CD14-positive monocyte (primary cell): ENCODE data around the gene DRD2. TPM values are rescaled to one million over a fixed set of nuclear protein-coding genes. Genes with fewer than 3 reads are reported as not detected.

Experiments used
- DNase-seq, 3 donors: peaks; one replicate each; pipeline ENCODE4 v3.0.0-alpha.2; 2011 to 2022
- H2AFZ ChIP-seq: 2 replicates; pipeline ENCODE4 v1.6.0; 2012; ENCODE audit warnings: mild to moderate bottlenecking, low read depth, low read length, inconsistent platforms; ENCODE audit not compliant: insufficient read depth, poor library complexity, severe bottlenecking
- H3K27ac ChIP-seq, 2 donors: 1 replicate in 1 of 2; 2 replicates in 1 of 2; pipeline ENCODE4 v1.5.1; 2012 to 2013; ENCODE audit warnings: low read length in 2 of 2, control low read depth in 1 of 2, inconsistent platforms in 1 of 2, low read depth in 1 of 2, mild to moderate bottlenecking in 1 of 2
- H3K27me3 ChIP-seq, 2 donors: one replicate each; pipeline versions ENCODE4 v1.6.0 to v1.6.1; 2011 to 2013; ENCODE audit warnings: low read length in 2 of 2; ENCODE audit not compliant: control insufficient read depth in 2 of 2, insufficient read depth in 2 of 2
- H3K36me3 ChIP-seq, 2 donors: replicated peaks in 1 of 2; 1 replicate in 1 of 2; 2 replicates in 1 of 2; pipeline versions ENCODE4 v1.5.1 to v1.6.1; 2012 to 2013; ENCODE audit warnings: low read length in 2 of 2, control low read depth in 1 of 2, inconsistent platforms in 1 of 2, mild to moderate bottlenecking in 1 of 2; ENCODE audit not compliant: insufficient read depth in 2 of 2, control insufficient read depth in 1 of 2
- H3K4me1 ChIP-seq, 2 donors: 1 replicate in 1 of 2; 2 replicates in 1 of 2; pipeline versions ENCODE4 v1.5.1 to v1.6.1; 2012 to 2013; ENCODE audit warnings: low read length in 2 of 2, control low read depth in 1 of 2, inconsistent platforms in 1 of 2, mild to moderate bottlenecking in 1 of 2, moderate library complexity in 1 of 2; ENCODE audit not compliant: insufficient read depth in 2 of 2, control insufficient read depth in 1 of 2
- H3K4me2 ChIP-seq: replicated peaks from 2 replicates; pipeline ENCODE3; 2012; ENCODE audit warnings: low read length, moderate library complexity, mild to moderate bottlenecking; ENCODE audit not compliant: poor library complexity, severe bottlenecking; ENCODE audit errors: extremely low read depth
- H3K4me3 ChIP-seq, 3 experiments: fragments of 200-600 bp in 1 of 3; sonication (generic) in 1 of 3; replicated peaks in 1 of 3; 1 replicate in 2 of 3; 2 replicates in 1 of 3; pipeline ENCODE4 v1.5.1; 2011 to 2013; ENCODE audit warnings: low read length in 3 of 3, mild to moderate bottlenecking in 3 of 3, control low read depth in 2 of 3, low read depth in 2 of 3, inconsistent platforms in 1 of 3, moderate library complexity in 1 of 3
- H3K79me2 ChIP-seq: 2 replicates; pipeline ENCODE4 v1.6.0; 2012; ENCODE audit warnings: mild to moderate bottlenecking, control low read depth, inconsistent platforms, low read length, moderate library complexity; ENCODE audit not compliant: insufficient read depth
- H3K9ac ChIP-seq: 2 replicates; pipeline ENCODE4 v1.6.0; 2017; ENCODE audit warnings: low read length, mild to moderate bottlenecking; ENCODE audit not compliant: insufficient read depth, poor library complexity, severe bottlenecking
- H3K9me3 ChIP-seq, 2 donors: replicated peaks in 1 of 2; 1 replicate in 1 of 2; 2 replicates in 1 of 2; pipeline versions ENCODE4 v1.5.1 to v1.6.1; 2012 to 2013; ENCODE audit warnings: low read length in 2 of 2, control low read depth in 1 of 2; ENCODE audit not compliant: control insufficient read depth in 1 of 2, insufficient read depth in 1 of 2
- H4K20me1 ChIP-seq: 2 replicates; pipeline ENCODE4 v1.6.0; 2012; ENCODE audit warnings: mild to moderate bottlenecking, low read length, control low read depth, moderate library complexity; ENCODE audit not compliant: insufficient read depth
- H3K27ac Mint-ChIP-seq, 7 donors: one replicate each; pipeline ENCODE4 v1.8.0; 2020; ENCODE audit warnings: mild to moderate bottlenecking in 7 of 7, mixed read lengths in 7 of 7, moderate library complexity in 6 of 7, inconsistent platforms in 2 of 7
- H3K27me3 Mint-ChIP-seq, 3 donors: one replicate each; pipeline ENCODE4 v1.8.0; 2021 to 2022; ENCODE audit warnings: low read depth in 3 of 3, mild to moderate bottlenecking in 3 of 3, mixed read lengths in 3 of 3, moderate library complexity in 3 of 3, inconsistent platforms in 1 of 3
- H3K36me3 Mint-ChIP-seq, 2 donors: one replicate each; pipeline ENCODE4 v1.8.0; 2020; ENCODE audit warnings: mixed read lengths in 2 of 2, inconsistent platforms in 1 of 2, mild to moderate bottlenecking in 1 of 2
- H3K4me1 Mint-ChIP-seq: one replicate; pipeline ENCODE4 v1.8.0; 2020; ENCODE audit warnings: mild to moderate bottlenecking, mixed read lengths
- H3K4me3 Mint-ChIP-seq, 2 donors: one replicate each; pipeline ENCODE4 v1.8.0; 2020; ENCODE audit warnings: mild to moderate bottlenecking in 2 of 2, mixed read lengths in 2 of 2, moderate library complexity in 1 of 2
- H3K9me3 Mint-ChIP-seq, 7 donors: one replicate each; pipeline ENCODE4 v1.8.0; 2020 to 2022; ENCODE audit warnings: mixed read lengths in 7 of 7, mild to moderate bottlenecking in 6 of 7, moderate library complexity in 6 of 7, inconsistent platforms in 2 of 7
- WGBS: methylation state at CpG from one replicate; pipeline ENCODE4 v1.1.5; 2013; ENCODE audit warnings: missing lambda C conversion rate; ENCODE audit not compliant: insufficient coverage; 5-methylcytosine and 5-hydroxymethylcytosine counted together
- intact Hi-C, 2 donors: fragments of 100-400 bp; cut with micrococcal nuclease; formaldehyde crosslinking; loops; one replicate each; pipeline versions ENCODE4 v1.15.0 to v1.15.1; 2023
- polyA plus RNA-seq, 3 donors: library from polyadenylated mRNA; depleted of rRNA in 1 of 3; unstranded in 2 of 3; stranded (reverse) in 1 of 3; fragments of 300-500 nt in 2 of 3; fragments of >200 nt in 1 of 3; fragmentation: Illumina TruSeq in 2 of 3; gene quantifications; 1 replicate in 2 of 3; 2 replicates in 1 of 3; pipeline ENCODE4 v1.2.3, GENCODE V29; 2012 to 2021
- TF ChIP-seq, protein P1 (sequence below): fragments of 200-600 bp; IDR thresholded peaks from one replicate; pipeline ENCODE4 v1.8.0; 2022; ENCODE audit warnings: antibody characterized with exemption, mild to moderate bottlenecking

DRD2 gene
- polyA plus RNA-seq, 3 donors = not detected

DNA sequence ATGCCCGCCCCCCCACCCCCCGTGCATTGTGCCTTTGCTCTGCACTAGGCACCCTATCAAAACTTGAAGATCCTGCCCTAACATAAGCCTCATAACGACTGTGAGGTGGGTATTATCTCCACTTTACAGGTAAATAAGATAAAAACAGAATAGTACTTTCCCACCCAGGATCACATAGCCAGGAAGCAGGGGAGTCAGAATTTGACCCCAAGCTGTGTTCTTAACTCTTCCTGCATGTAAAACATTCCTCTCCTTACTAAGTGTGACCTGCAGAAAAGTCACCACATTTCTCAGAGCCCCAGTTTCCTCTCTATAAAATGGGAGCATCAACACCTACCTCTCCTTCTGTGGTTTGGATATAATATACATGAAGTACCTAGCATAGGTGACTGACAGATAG, 105.8 kb downstream of the DRD2 start:
- H3K27ac ChIP-seq = no peak overlapping the region
- H3K4me3 ChIP-seq = no peak overlapping the region
- Mint-ChIP-seq H3K4me1 (no peaks in the 10 kb centered on the region), H3K27ac (no peak overlapping the region), H3K27me3 (peaks cover 0 to 1% (median 0%) of the 10 kb centered on the region in 3 donors), H3K9me3 (peaks cover 0 to 2% (median 0%) of the 10 kb centered on the region in 7 donors), H3K36me3 (no peaks in the 10 kb centered on the region), H3K4me3 (no peak overlapping the region)
- H4K20me1 ChIP-seq = no peaks in the 10 kb centered on the region
- TF ChIP-seq, protein P1, sequence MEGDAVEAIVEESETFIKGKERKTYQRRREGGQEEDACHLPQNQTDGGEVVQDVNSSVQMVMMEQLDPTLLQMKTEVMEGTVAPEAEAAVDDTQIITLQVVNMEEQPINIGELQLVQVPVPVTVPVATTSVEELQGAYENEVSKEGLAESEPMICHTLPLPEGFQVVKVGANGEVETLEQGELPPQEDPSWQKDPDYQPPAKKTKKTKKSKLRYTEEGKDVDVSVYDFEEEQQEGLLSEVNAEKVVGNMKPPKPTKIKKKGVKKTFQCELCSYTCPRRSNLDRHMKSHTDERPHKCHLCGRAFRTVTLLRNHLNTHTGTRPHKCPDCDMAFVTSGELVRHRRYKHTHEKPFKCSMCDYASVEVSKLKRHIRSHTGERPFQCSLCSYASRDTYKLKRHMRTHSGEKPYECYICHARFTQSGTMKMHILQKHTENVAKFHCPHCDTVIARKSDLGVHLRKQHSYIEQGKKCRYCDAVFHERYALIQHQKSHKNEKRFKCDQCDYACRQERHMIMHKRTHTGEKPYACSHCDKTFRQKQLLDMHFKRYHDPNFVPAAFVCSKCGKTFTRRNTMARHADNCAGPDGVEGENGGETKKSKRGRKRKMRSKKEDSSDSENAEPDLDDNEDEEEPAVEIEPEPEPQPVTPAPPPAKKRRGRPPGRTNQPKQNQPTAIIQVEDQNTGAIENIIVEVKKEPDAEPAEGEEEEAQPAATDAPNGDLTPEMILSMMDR = no peak
- H2AFZ ChIP-seq = no peak overlapping the region
- no peak for DNase-seq
- intact Hi-C loops = no loop called here
- no peaks in the 10 kb centered on the region for H3K4me1 ChIP-seq
- no CpG with 5 or more reads among the region's 3 CpGs for WGBS
- H3K27me3 ChIP-seq = no peaks in the 10 kb centered on the region
- no peaks in the 10 kb centered on the region for H3K79me2 ChIP-seq
- no peak overlapping the region for H3K4me2 ChIP-seq
- H3K36me3 ChIP-seq = no peaks in the 10 kb centered on the region
- no peaks in the 10 kb centered on the region for H3K9me3 ChIP-seq
- H3K9ac ChIP-seq = no peak overlapping the region

DNA sequence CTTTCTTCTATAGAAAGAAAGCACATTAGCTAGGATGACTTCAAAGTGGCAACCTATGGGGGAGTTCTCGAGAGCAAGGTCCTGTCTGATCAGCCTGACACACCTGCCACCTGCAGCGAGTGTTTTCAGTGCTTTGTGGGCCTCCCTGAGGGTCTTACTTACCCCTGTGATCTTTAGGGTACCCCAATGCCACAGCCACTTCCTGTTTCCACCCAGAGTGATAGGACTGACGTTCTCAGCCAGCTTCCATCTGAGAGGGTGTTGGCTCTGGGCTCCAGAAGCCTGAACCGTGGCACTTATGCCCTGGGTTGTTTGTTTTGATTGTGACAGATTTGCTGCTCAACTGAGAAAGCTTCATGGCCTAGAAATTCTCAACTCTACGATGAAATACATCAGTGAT, 109.3 kb downstream of the DRD2 start:
- Histone ChIP-seq H3K9me3 (no peaks in the 10 kb centered on the region), H3K4me1 (no peaks in the 10 kb centered on the region), H3K4me3 (no peak overlapping the region), H3K4me2 (no peak overlapping the region), H3K9ac (no peak overlapping the region), H4K20me1 (no peaks in the 10 kb centered on the region), H3K27ac (no peak overlapping the region), H2AFZ (no peak overlapping the region), H3K27me3 (no peaks in the 10 kb centered on the region), H3K79me2 (no peaks in the 10 kb centered on the region), H3K36me3 (no peaks in the 10 kb centered on the region)
- Mint-ChIP-seq H3K27ac (no peak overlapping the region), H3K36me3 (no peaks in the 10 kb centered on the region), H3K9me3 (peaks cover 0 to 2% (median 0%) of the 10 kb centered on the region in 7 donors), H3K4me3 (no peak overlapping the region), H3K4me1 (no peaks in the 10 kb centered on the region), H3K27me3 (peaks cover 0 to 1% (median 0%) of the 10 kb centered on the region in 3 donors)
- 53% methylated on average over 3 of the region's 5 CpGs for WGBS
- TF ChIP-seq, protein P1 = no peak
- DNase-seq = no peak
- intact Hi-C loops = no loop called here
